Stimulated activated CD4-positive, alpha-beta T cell treated with anti-CD3 and anti-CD28 coated beads, Interleukin-1b, Interleukin-23, amount 100 ng/mL, for 48 hours (primary cell): ENCODE data around the gene FYN.
"Not testable (repeated sequence)": the region's sequence is repeated elsewhere in the genome, so short reads cannot be mapped to it uniquely, and the experiment has no call there.

Source experiments
- DNase-seq: peaks from one replicate; pipeline ENCODE4 v3.0.0-alpha.2; 2020

Gene FYN

GRCh38 chr6:111648100-111648499, 225.2 kb downstream of the FYN start:
- no peak for DNase-seq

- DNase-seq: no peak
Observed at GRCh38 chr6:111646942-111647341, 226.3 kb downstream of the FYN start.

GRCh38 chr6:111646034-111646433, 227.2 kb downstream of the FYN start:
- DNase-seq: no peak

GRCh38 chr6:111644893-111645430, 228.3 kb downstream of the FYN start:
- DNase-seq: no peak

GRCh38 chr6:111642463-111643158, 230.6 kb downstream of the FYN start:
- DNase-seq: peak; percentile 40

GRCh38 chr6:111639266-111639665, 234.0 kb downstream of the FYN start:
- DNase-seq: no peak

GRCh38 chr6:111634981-111635380, 238.3 kb downstream of the FYN start:
- DNase-seq: not testable (repeated sequence)

- DNase-seq: no peak
Observed at GRCh38 chr6:111633822-111634221, 239.4 kb downstream of the FYN start.

- no peak for DNase-seq
Observed at GRCh38 chr6:111632468-111633247, 240.6 kb downstream of the FYN start.

GRCh38 chr6:111631903-111632460, 241.3 kb downstream of the FYN start:
- DNase-seq: no peak

- DNase-seq: no peak
Observed at GRCh38 chr6:111631018-111631417, 242.2 kb downstream of the FYN start.

- DNase-seq: no peak
Observed at GRCh38 chr6:111628142-111628850, 245.0 kb downstream of the FYN start.

- DNase-seq: no peak
Observed at GRCh38 chr6:111626441-111626840, 246.8 kb downstream of the FYN start.

- DNase-seq: no peak
Observed at GRCh38 chr6:111625461-111626391, 247.5 kb downstream of the FYN start.

- no peak for DNase-seq
Observed at GRCh38 chr6:111625099-111625416, 248.2 kb downstream of the FYN start.

GRCh38 chr6:111624401-111625098, 248.7 kb downstream of the FYN start:
- no peak for DNase-seq

- no peak for DNase-seq
Observed at GRCh38 chr6:111623046-111623718, 250.1 kb downstream of the FYN start.

- DNase-seq: no peak
Observed at GRCh38 chr6:111620169-111620568, 253.1 kb downstream of the FYN start.

- DNase-seq: no peak
Observed at GRCh38 chr6:111618407-111618806, 254.8 kb downstream of the FYN start.

- no peak for DNase-seq
Observed at GRCh38 chr6:111617149-111617548, 256.1 kb downstream of the FYN start.
